H9 (cell line): ENCODE data around the gene LPP. TPM values are rescaled to one million over a fixed set of nuclear protein-coding genes. Genes with fewer than 3 reads are reported as not detected.

Source experiments
- DNase-seq: peaks from one replicate; pipeline ENCODE4 v3.0.0-alpha.2; 2017
- H2AFZ ChIP-seq: one replicate; pipeline ENCODE4 v1.6.1; 2013; ENCODE audit warnings: mild to moderate bottlenecking, low read length, control low read depth, moderate library complexity
- H2AK5ac ChIP-seq: 2 replicates; pipeline ENCODE4 v1.6.1; 2013; ENCODE audit warnings: low read length, control low read depth, mixed read lengths; ENCODE audit not compliant: insufficient read length
- H2BK120ac ChIP-seq: one replicate; pipeline ENCODE4 v1.6.1; 2013; ENCODE audit warnings: low read depth, mild to moderate bottlenecking, low read length, control low read depth, inconsistent platforms; ENCODE audit not compliant: poor library complexity, severe bottlenecking
- H2BK12ac ChIP-seq: 2 replicates; pipeline ENCODE4 v1.6.1; 2013; ENCODE audit warnings: low read length, control low read depth, mixed read lengths, low read depth; ENCODE audit not compliant: insufficient read length
- H2BK15ac ChIP-seq: 2 replicates; pipeline ENCODE4 v1.6.1; 2013; ENCODE audit warnings: low read depth, low read length, control low read depth
- H2BK20ac ChIP-seq: one replicate; pipeline ENCODE4 v1.6.1; 2013; ENCODE audit warnings: low read depth, mild to moderate bottlenecking, low read length, control low read depth, inconsistent platforms; ENCODE audit not compliant: poor library complexity, severe bottlenecking
- H2BK5ac ChIP-seq: 2 replicates; pipeline ENCODE4 v1.6.1; 2013; ENCODE audit warnings: low read length, control low read depth, mixed read lengths; ENCODE audit not compliant: insufficient read length
- H3K14ac ChIP-seq: 2 replicates; pipeline ENCODE4 v1.6.1; 2013; ENCODE audit warnings: low read length, control low read depth; ENCODE audit not compliant: insufficient read depth
- H3K18ac ChIP-seq: 2 replicates; pipeline ENCODE4 v1.6.1; 2013; ENCODE audit warnings: low read depth, mild to moderate bottlenecking, mixed read lengths, low read length, control low read depth; ENCODE audit not compliant: insufficient read length
- H3K23ac ChIP-seq: 2 replicates; pipeline ENCODE4 v1.6.1; 2013; ENCODE audit warnings: low read length, control low read depth, mixed read lengths, low read depth; ENCODE audit not compliant: insufficient read length
- H3K23me2 ChIP-seq: 2 replicates; pipeline ENCODE4 v1.6.1; 2013; ENCODE audit warnings: low read depth, mild to moderate bottlenecking, mixed read lengths, low read length, control low read depth; ENCODE audit not compliant: insufficient read length, poor library complexity, severe bottlenecking
- H3K27ac ChIP-seq: 2 replicates; pipeline ENCODE4 v1.5.1; 2013; ENCODE audit warnings: low read length, control low read depth, mixed read lengths, low read depth; ENCODE audit not compliant: insufficient read length
- H3K27me3 ChIP-seq: 2 replicates; pipeline ENCODE4 v1.6.1; 2013; ENCODE audit warnings: low read length, control low read depth, inconsistent platforms; ENCODE audit not compliant: insufficient read depth
- H3K4ac ChIP-seq: 2 replicates; pipeline ENCODE4 v1.6.1; 2013; ENCODE audit warnings: low read depth, mild to moderate bottlenecking, control low read depth, inconsistent platforms, low read length, moderate library complexity
- H3K4me1 ChIP-seq: 2 replicates; pipeline ENCODE4 v1.6.1; 2013; ENCODE audit warnings: low read length, control low read depth, inconsistent platforms; ENCODE audit not compliant: insufficient read depth
- H3K4me2 ChIP-seq: 2 replicates; pipeline ENCODE4 v1.6.1; 2013; ENCODE audit warnings: low read length, control low read depth, mixed read lengths; ENCODE audit not compliant: insufficient read length, insufficient read depth
- H3K56ac ChIP-seq: 2 replicates; pipeline ENCODE4 v1.6.1; 2013; ENCODE audit warnings: low read depth, mild to moderate bottlenecking, mixed read lengths, low read length, control low read depth; ENCODE audit not compliant: insufficient read length
- H3K79me1 ChIP-seq: 2 replicates; pipeline ENCODE4 v1.6.1; 2013; ENCODE audit warnings: low read depth, mild to moderate bottlenecking, moderate library complexity, low read length, control low read depth, inconsistent platforms; ENCODE audit not compliant: insufficient read depth, poor library complexity, severe bottlenecking
- H3K79me2 ChIP-seq: 2 replicates; pipeline ENCODE4 v1.6.1; 2013; ENCODE audit warnings: low read length, control low read depth, inconsistent platforms; ENCODE audit not compliant: insufficient read depth
- H3K9ac ChIP-seq: 2 replicates; pipeline ENCODE4 v1.6.1; 2013; ENCODE audit warnings: low read length, control low read depth, mixed read lengths; ENCODE audit not compliant: insufficient read length; ENCODE audit errors: extremely low read depth
- H3K9me3 ChIP-seq: one replicate; pipeline ENCODE4 v1.6.1; 2013; ENCODE audit warnings: low read depth, low read length, inconsistent platforms; ENCODE audit not compliant: control insufficient read depth
- H3T11ph ChIP-seq: one replicate; pipeline ENCODE4 v1.6.1; 2013; ENCODE audit warnings: mild to moderate bottlenecking, low read length, control low read depth, inconsistent platforms
- H4K20me1 ChIP-seq: one replicate; pipeline ENCODE4 v1.6.1; 2013; ENCODE audit not compliant: control insufficient read depth, insufficient read length, insufficient read depth
- H4K5ac ChIP-seq: 2 replicates; pipeline ENCODE4 v1.6.1; 2013; ENCODE audit warnings: low read depth, mild to moderate bottlenecking, mixed read lengths, low read length, control low read depth; ENCODE audit not compliant: insufficient read length
- H4K8ac ChIP-seq: replicated peaks from 2 replicates; pipeline ENCODE4 v1.6.1; 2013; ENCODE audit warnings: low read length, control low read depth, mixed read lengths, low read depth; ENCODE audit not compliant: insufficient read length
- H4K91ac ChIP-seq: 2 replicates; pipeline ENCODE4 v1.6.1; 2013; ENCODE audit warnings: low read depth, mild to moderate bottlenecking, moderate library complexity, mixed read lengths, low read length, control low read depth; ENCODE audit not compliant: insufficient read length
- H3K27ac Mint-ChIP-seq, 3 experiments: 2 replicates in 2 of 3; 3 replicates in 1 of 3; pipeline ENCODE4 v1.8.0; 2020 to 2021; ENCODE audit warnings: mixed read lengths in 3 of 3, mild to moderate bottlenecking in 1 of 3, moderate library complexity in 1 of 3
- H3K27me3 Mint-ChIP-seq: 2 replicates; pipeline ENCODE4 v1.8.0; 2021; ENCODE audit warnings: low read depth, mild to moderate bottlenecking, moderate library complexity, mixed read lengths
- H3K36me3 Mint-ChIP-seq, 3 experiments: 2 replicates in 2 of 3; 3 replicates in 1 of 3; pipeline ENCODE4 v1.8.0; 2020 to 2021; ENCODE audit warnings: low read depth in 3 of 3, mixed read lengths in 3 of 3; ENCODE audit not compliant: insufficient read depth in 1 of 3
- H3K4me1 Mint-ChIP-seq, 2 experiments: 2 replicates each; pipeline ENCODE4 v1.8.0; 2020; ENCODE audit warnings: mixed read lengths in 2 of 2
- H3K4me3 Mint-ChIP-seq, 2 experiments: 2 replicates in 1 of 2; 3 replicates in 1 of 2; pipeline ENCODE4 v1.8.0; 2020 to 2021; ENCODE audit warnings: mild to moderate bottlenecking in 2 of 2, mixed read lengths in 2 of 2, moderate library complexity in 1 of 2
- H3K9me3 Mint-ChIP-seq, 2 experiments: 2 replicates in 1 of 2; 3 replicates in 1 of 2; pipeline ENCODE4 v1.8.0; 2020; ENCODE audit warnings: mild to moderate bottlenecking in 2 of 2, mixed read lengths in 2 of 2, moderate library complexity in 1 of 2
- CTCF ChIP-seq: fragments of 200-600 bp; sonication (generic); conservative IDR thresholded peaks from 3 replicates; pipeline ENCODE4 v1.8.0; 2021; ENCODE audit warnings: antibody characterized with exemption, mild to moderate bottlenecking
- WGBS: extraction: QIAGEN DNeasy Blood & Tissue Kit; methylation state at CpG from one replicate; pipeline ENCODE4 v1.1.7; 2013; ENCODE audit warnings: missing lambda C conversion rate, low lambda C conversion rate, mixed read lengths; ENCODE audit not compliant: insufficient read length; ENCODE audit errors: extremely low coverage; 5-methylcytosine and 5-hydroxymethylcytosine counted together
- total RNA-seq: library from RNA; stranded (reverse); gene quantifications from 2 replicates; pipeline ENCODE4 v1.2.1, GENCODE V29; 2021

The LPP gene
- total RNA-seq, 1 experiment from 2014 or later, result 64.6 TPM

GRCh38 chr3:188151438-188151837 lies 2.5 kb upstream of the LPP start:
- Histone ChIP-seq H3K79me1 (no peaks in the 10 kb centered on the region), H2AK5ac (no peak overlapping the region), H3K27ac (no peak overlapping the region), H2BK120ac (no peak overlapping the region), H3K23me2 (peaks cover 17% of the 10 kb centered on the region), H2BK20ac (no peak overlapping the region), H4K5ac (no peak overlapping the region), H2BK15ac (no peak overlapping the region), H3K4me2 (no peak overlapping the region), H3K4ac (no peak overlapping the region), H2BK5ac (no peak overlapping the region), H3K9me3 (no peaks in the 10 kb centered on the region), H4K8ac (no peak overlapping the region), H2AFZ (no peak overlapping the region), H3T11ph (no peak overlapping the region), H3K56ac (no peak overlapping the region), H2BK12ac (no peak overlapping the region), H3K79me2 (peaks cover 3% of the 10 kb centered on the region; the same call in 1 of the 2 replicates), H3K18ac (no peak overlapping the region), H3K27me3 (no peaks in the 10 kb centered on the region), H3K23ac (no peak overlapping the region), H3K9ac (no peak overlapping the region), H4K20me1 (no peaks in the 10 kb centered on the region), H3K4me1 (peaks cover 6% of the 10 kb centered on the region; the same call in 1 of the 2 replicates), H3K14ac (no peak overlapping the region), H4K91ac (no peak overlapping the region)
- TF ChIP-seq CTCF, result no peak
- Mint-ChIP-seq H3K4me3 (no peak overlapping the region), H3K9me3 (no peaks in the 10 kb centered on the region; a peak in 1 of 5 replicates), H3K4me1 (peaks cover 34% of the 10 kb centered on the region in 2 experiments), H3K27me3 (peaks cover 11% of the 10 kb centered on the region), H3K27ac (no peak overlapping the region), H3K36me3 (peaks cover 0 to 2% (median 0%) of the 10 kb centered on the region in 3 experiments; a peak in 1 of 7 replicates)
- no CpG with 5 or more reads among the region's 4 CpGs for WGBS
- DNase-seq, result no peak
